GM23248 (cell line): ENCODE measurements around the gene MIA2.

Experiments
- EZH2 ChIP-seq: fragments of 200-600 bp; sonication (generic); IDR thresholded peaks from 2 replicates; pipeline ENCODE4 v1.6.1; 2018; ENCODE audit warnings: antibody characterized with exemption, mild to moderate bottlenecking; ENCODE audit not compliant: insufficient read depth, poor library complexity, severe bottlenecking
- EZH2phosphoT487 ChIP-seq: fragments of 200-600 bp; sonication (generic); IDR thresholded peaks from 2 replicates; pipeline ENCODE4 v1.6.1; 2018; ENCODE audit warnings: antibody characterized with exemption, moderate library complexity, mild to moderate bottlenecking, low read depth; ENCODE audit not compliant: insufficient read depth

GRCh38 chr14:39324097-39324496 lies 90.4 kb downstream of the MIA2 start:
- TF ChIP-seq EZH2phosphoT487: no peak
- TF ChIP-seq EZH2: no peak
